ENCODE data around the gene KCTD3.

KCTD3 gene

GRCh38 chr1:215606036-215606435 is 38.9 kb downstream of the KCTD3 start:
- DNase-seq (ENCODE audit: low read depth, low spot score), result no peak

GRCh38 chr1:215606564-215607168 is 39.6 kb downstream of the KCTD3 start:
- DNase-seq (ENCODE audit: low read depth, low spot score), result no peak

GRCh38 chr1:215607412-215607811 is 40.3 kb downstream of the KCTD3 start:
- no peak for DNase-seq (ENCODE audit: low read depth, low spot score)

DNA sequence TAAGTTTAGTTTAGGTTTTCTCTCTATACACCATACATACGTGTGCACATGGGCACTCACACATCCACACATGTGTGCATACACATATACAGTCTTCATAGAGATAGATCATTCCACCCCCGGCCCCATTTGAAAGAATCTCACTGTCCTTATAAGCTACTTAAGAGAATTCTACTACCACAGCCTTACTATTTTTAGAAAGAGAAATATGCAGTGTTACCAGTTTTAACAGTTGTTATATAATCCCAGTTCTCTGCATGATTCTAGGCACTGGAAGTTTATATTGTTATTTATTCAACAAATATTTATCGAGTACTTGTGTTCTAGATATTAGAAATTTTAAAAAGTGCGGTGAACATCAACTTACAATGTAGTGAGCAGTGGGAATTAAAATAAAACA is 41.5 kb downstream of the KCTD3 start:
- DNase-seq (ENCODE audit: low read depth, low spot score), result no peak

GRCh38 chr1:215612391-215612790 is 45.3 kb downstream of the KCTD3 start:
- DNase-seq (ENCODE audit: low read depth, low spot score), result no peak

DNA sequence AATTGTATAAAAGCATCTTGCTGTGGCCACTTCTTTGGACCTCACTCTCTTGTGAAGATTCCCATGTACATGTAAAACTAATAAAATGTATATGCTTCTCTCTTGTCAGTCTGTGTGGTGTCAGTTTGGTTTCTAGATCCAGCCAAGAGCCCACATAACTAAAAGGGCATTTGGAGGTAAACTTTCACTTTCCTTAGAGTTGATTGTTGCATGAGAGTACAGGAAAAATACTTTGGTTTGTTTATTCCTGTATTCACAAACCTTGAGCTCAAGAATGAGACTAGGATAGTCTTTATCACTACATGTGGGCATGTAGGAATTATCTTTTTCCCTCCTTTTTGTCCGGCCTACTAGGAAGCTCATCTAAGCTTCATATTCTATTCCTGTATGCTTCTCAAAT is 50.9 kb downstream of the KCTD3 start:
- no peak for DNase-seq (ENCODE audit: low read depth, low spot score)

DNA sequence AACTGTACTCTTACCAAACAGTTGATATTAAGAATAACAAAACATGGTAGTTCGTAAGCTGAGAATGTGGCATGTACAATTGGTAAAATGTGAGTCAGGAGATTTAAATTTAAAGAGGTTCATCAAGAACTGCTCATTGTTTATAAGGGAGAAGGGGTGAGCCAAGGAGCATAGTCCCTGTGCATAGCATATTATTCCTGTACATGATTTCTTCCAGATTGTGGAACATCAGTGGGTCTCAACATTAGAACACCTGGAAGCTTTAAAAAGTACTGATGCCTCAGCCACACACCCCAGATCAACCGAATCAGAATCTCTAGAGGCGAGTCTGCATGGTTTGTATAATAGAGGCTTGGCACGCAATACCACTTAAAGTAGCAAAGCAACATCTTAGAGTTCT is 56.1 kb downstream of the KCTD3 start:
- no peak for DNase-seq (ENCODE audit: low read depth, low spot score)

DNA sequence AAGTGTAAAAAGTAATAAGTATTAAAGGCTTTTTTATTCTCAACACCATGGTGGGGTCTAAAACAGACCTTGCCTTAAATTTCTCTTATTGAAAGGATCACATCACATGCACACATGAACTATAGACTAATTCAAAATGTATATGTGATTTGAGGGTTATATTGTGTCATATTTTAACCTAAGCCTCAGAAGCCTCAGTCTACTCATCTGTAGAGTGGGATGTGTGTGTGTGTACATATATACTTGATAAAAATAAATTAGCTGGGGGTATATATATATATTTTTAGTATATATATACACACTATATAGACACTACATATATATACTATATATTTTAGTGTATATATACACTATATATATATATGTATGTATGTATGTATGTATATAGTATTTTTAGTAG is 58.8 kb downstream of the KCTD3 start:
- DNase-seq (ENCODE audit: low read depth, low spot score), result no peak

GRCh38 chr1:215631040-215631439 is 63.9 kb downstream of the KCTD3 start:
- no peak for DNase-seq (ENCODE audit: low read depth, low spot score)

DNA sequence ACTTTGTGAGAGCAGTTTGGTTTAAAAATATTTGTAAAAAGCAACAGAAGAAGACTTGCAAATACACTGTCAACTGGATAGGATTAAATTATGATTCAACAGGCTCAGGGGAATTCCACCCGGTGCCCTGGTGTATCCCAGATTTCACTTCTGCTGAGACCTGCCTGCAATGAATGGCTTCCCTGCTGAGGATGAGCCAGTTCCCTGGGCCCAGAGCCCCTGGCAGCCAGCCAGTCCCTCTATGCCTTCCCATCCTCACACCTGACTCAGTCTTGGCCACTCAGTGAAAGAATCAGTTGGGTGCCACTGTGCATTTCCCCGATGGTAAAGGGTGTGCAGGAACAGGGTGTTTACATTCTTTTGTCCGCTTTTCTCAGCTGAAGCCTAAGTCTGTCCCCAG is 64.4 kb downstream of the KCTD3 start:
- no peak for DNase-seq (ENCODE audit: low read depth, low spot score)

- no peak for DNase-seq (ENCODE audit: low read depth, low spot score)
These were observed 68.7 kb downstream of the KCTD3 start for GRCh38 chr1:215635827-215636226.

DNA sequence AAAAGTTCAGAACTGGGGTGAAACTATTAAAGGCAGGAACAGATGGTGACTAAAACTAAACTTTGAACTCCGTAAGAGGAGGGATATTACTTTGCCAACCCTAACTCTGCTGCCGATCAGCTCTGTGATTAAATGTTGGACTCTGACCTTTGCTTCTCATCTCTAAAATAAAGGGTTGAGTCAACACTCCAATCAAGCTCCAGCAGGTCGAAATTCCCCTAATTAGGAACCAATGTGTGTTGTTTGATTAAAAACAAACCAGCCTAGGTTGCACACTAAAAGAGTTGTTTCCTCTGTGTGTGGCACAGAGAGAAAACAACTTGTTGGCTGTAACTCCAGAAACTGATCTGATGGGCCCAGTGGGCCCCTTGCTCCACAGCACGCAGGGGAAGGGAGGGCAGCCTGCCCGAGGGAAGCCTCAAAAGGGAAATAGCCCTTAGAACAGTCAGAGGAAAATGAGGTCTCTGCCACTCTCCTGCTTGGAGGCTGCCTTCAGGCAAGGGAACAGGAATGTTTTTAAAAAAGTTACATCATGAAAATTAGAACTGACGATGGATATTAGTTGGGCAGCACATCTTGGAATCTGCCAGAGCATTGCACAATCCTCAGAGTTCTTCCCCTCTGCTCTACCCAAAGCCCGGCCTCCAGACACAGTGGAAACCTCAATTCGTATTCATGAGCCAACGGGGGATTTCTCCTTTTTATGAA is 69.3 kb downstream of the KCTD3 start:
- DNase-seq (ENCODE audit: low read depth, low spot score), result no peak

DNA sequence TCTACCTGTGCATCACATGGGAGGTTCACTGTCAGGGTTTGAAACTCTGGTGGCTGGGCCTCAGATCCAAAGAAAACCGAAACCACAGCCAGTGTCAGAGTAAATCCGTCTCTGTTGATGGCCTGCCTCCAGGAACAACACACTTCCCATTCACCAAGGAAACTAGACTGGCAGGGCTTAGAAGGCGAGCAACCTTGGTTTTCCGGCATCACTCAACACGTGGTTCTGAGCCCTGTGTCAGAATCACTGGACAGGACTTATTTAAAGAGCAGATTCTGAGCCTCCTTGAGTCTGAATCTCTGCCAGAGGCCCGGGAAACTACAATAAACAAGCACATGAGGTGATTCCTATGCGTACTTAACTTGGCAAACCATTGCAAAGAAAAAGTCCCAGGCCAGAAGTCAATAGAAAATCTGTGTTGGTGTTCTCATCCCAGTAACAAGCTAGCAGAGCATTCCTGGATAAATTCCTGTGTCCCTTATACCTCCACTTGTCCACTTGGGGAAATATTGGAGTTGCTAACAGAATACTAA is 70.0 kb downstream of the KCTD3 start:
- DNase-seq (ENCODE audit: low read depth, low spot score), result no peak

GRCh38 chr1:215640429-215641148 is 73.5 kb downstream of the KCTD3 start:
- DNase-seq (ENCODE audit: low read depth, low spot score), result no peak

DNA sequence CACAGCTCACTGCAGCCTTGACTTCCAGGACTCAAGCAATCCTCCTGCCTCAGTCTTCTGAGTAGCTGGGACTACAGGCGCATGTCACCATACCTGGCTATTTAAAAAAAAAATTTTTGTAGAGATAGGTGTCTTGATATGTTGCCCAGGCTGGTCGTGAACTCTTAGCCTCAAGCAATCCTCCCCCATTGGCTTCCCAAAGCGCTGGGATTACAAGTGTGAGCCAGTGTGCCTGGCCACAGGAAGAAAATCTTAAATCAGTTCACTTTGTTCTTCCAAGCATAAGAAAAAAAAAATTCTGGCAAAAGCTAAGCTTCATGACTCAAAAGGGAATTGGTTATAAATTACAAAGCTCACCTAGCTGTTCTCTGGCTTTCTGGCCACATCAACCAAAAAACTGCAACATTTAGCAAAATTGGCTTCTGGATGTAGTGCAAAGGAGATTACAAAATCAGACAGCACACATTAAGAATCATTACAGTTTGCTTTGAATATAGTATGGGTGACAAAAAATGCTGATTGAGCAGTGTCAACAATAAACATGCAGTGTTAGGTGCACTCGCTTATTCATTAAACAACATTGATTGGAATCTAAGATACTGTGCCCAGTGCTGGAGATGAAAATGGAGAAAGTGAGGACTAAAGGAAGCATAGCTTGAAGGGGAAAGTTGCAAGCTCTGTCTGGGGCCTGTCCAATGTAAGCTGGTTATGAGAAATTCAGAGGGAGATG is 76.7 kb downstream of the KCTD3 start:
- DNase-seq (ENCODE audit: low read depth, low spot score), result no peak

DNA sequence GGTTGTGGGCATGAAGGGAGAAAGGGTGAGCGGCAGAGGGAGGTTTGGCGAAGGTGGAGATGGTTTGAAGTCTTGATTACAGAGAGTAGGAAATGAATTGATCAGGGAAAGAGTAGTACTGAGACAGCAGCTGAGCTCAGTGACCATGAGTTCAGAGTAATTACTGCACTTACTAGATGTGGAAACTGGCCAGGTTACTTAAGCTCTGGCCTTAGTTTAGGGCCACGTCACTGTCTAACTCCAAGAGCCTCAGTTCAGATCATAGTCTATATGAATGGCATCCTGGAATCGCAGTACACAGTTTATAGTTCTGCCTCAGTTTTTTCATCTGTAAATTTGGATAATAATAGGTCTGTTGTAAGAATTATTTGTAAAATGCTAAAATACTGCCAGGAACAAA is 78.1 kb downstream of the KCTD3 start:
- DNase-seq (ENCODE audit: low read depth, low spot score), result no peak

GRCh38 chr1:215645861-215646260 is 78.8 kb downstream of the KCTD3 start:
- DNase-seq (ENCODE audit: low read depth, low spot score), result no peak

DNA sequence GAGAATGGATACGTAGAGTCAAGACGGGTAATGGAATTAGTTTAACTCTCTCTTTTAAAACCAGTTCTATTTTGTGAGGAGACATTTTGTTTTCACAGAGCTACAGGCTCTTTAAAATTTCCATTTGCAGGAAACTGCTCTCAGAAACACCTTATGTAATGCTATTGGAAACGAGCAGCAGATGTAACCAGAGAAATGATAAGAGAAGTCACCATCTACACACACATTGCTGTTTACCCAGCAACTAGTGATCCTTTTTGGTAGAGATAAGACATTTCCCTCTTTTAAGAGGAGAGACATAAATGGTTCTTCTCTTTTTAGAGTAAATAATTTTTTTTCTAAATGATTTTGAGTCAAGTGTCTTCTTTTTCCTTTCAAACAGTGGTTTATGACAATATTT is 80.6 kb downstream of the KCTD3 start:
- no peak for DNase-seq (ENCODE audit: low read depth, low spot score)

DNA sequence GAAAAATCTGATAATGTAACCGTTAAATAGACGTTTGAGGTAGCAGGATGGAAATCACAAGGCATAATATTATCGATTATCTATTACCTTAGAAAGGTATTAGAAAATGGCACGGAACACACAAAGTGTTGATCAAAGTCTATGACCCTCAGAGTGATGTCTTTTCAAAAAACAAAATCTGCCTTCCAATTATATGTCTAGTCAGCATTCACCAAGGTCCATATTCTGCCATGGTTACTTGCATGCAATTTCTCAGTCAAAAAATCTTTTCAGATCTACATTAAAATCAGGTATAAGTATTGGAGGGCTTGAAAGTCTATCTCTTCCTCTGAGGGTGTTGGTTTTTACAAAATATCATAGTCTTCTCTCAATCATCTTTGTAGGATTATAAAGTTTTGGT is 81.9 kb downstream of the KCTD3 start:
- no peak for DNase-seq (ENCODE audit: low read depth, low spot score)

GRCh38 chr1:215650446-215651149 is 83.5 kb downstream of the KCTD3 start:
- DNase-seq (ENCODE audit: low read depth, low spot score), result no peak

DNA sequence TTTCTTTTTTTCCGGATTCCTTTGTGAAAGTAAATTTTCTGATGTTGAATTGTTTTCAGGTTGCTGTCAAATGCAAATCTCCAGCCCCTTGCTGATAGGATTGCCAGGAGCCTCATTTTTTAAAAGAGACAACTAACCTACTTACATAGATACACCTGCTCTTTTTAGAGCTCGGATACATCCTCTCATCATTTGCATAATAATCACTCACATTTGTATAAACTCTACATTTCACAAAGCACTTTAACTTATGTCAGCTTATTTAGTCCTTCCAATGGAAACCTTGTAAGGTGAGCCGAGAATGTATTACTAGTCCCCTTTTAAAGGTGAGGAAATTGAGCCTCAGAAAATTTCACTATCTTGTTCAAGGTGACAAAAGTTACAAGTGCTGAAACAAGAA is 84.8 kb downstream of the KCTD3 start:
- no peak for DNase-seq (ENCODE audit: low read depth, low spot score)

Data from activated naive CD8-positive, alpha-beta T cell treated with anti-CD3 and anti-CD28 coated beads, Interleukin-2, amount 50 U/mL, for 16 hours (primary cell).